Uterus (tissue), 2 donors: ENCODE results near the gene IKZF4.

ENCODE experiments used
- POLR2A ChIP-seq, 2 donors: fragments of 450-650 bp; IDR thresholded peaks; one replicate each; pipeline ENCODE4 v1.6.1; 2016; ENCODE audit warnings: antibody characterized with exemption in 2 of 2, mild to moderate bottlenecking in 1 of 2, moderate library complexity in 1 of 2
- TF ChIP-seq, protein P1 (sequence below), 4 experiments: fragments of 200-600 bp in 2 of 4; fragments of 450-650 bp in 2 of 4; sonication (generic) in 2 of 4; IDR thresholded peaks; one replicate each; pipeline ENCODE4 v1.5.1; 2016 to 2019; ENCODE audit warnings: antibody characterized with exemption in 4 of 4, mild to moderate bottlenecking in 2 of 4, moderate library complexity in 1 of 4

DNA sequence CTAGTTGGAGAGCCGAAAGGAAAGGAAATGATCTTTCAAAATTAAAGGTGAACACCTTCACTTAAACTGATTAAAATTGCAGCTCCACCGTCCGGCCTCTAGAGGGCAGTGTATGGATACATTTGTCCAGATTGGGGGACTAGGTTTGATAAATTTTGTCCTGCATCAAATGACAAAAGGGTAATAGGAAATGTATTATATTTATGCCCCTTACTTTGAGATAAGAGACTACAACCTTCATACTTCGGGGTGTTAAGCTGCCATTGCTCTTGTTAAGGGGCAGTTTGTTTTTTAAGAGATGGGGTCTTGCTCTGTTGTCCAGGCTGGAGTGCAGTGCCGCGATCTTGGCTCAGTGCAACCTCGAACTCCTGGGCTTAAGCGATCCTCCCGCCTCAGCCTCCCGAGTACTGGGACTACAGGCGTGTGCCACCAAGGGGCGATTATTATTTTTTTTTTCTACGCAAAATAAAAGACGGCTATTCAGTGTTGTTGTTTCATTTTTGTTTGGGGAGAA lies 24.6 kb upstream of the IKZF4 start:
- TF ChIP-seq, protein P1, sequence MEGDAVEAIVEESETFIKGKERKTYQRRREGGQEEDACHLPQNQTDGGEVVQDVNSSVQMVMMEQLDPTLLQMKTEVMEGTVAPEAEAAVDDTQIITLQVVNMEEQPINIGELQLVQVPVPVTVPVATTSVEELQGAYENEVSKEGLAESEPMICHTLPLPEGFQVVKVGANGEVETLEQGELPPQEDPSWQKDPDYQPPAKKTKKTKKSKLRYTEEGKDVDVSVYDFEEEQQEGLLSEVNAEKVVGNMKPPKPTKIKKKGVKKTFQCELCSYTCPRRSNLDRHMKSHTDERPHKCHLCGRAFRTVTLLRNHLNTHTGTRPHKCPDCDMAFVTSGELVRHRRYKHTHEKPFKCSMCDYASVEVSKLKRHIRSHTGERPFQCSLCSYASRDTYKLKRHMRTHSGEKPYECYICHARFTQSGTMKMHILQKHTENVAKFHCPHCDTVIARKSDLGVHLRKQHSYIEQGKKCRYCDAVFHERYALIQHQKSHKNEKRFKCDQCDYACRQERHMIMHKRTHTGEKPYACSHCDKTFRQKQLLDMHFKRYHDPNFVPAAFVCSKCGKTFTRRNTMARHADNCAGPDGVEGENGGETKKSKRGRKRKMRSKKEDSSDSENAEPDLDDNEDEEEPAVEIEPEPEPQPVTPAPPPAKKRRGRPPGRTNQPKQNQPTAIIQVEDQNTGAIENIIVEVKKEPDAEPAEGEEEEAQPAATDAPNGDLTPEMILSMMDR (IDR thresholded peaks at IDR 0.05) = peak; percentile 81 to 89 (median 86)
- no peak for TF ChIP-seq POLR2A (IDR thresholded peaks at IDR 0.05)
